GM21515 (cell line): ENCODE measurements around the gene RAB8B.
A peak's percentile ranks its signal among the peaks of the same experiment; 100 is the strongest.
"Not testable (repeated sequence)": the region's sequence is repeated elsewhere in the genome, so short reads cannot be mapped to it uniquely, and the experiment has no call there.

ENCODE experiments used
- ATAC-seq: cut with Tn5 transposase; IDR thresholded peaks from one replicate; pipeline ENCODE4 v1.9.1; 2021; ENCODE audit not compliant: unreplicated experiment

RAB8B gene

DNA sequence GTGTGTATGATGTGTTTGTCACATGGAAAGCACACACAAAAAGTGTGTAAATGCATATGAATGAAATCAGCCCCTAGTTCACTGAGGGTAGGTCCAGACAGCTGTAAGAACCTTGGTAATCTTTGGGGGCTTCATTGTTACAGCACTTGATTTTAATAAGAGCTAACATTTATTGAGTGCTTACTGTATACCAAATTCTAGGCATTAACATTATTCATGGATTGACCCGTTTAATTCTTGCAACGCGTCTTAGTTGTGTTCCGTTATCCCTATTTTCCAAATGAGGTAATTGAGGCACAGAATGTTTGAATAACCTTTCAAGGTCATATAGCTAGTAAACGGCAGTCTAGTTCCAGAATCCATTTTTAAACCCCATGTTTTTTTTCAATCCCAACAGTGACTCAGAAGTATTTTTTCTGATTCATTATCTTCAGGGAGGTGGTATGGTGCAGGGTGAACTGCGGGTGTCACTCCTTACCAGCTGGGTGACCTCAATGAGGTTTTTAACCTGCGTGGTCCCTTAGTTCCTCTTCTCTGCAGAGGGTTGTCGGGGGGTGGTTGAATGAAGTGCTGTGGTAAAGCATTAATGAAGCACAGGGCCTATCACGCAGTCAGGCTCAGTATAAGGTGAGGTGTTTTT, 14.2 kb downstream of the RAB8B start:
- ATAC-seq = no peak

DNA sequence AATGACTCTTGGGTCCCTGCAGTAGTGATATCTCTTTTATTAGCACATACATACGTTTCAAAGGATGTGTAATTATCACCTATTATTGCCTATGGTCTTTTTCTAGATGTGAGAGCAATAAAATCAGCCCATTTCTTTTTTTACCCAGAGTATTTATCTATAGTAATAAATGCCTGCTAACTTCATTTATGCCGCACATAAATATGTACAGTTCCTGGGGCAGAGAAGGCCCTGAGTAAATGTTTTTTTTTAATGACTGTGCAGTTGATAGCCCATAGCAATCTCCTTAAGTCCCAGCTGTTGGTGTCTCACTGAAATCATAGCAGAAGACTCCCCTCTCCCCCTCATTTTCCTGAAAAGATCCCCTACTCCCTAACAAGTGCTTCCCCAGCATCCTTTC, 16.7 kb downstream of the RAB8B start:
- no peak for ATAC-seq

DNA sequence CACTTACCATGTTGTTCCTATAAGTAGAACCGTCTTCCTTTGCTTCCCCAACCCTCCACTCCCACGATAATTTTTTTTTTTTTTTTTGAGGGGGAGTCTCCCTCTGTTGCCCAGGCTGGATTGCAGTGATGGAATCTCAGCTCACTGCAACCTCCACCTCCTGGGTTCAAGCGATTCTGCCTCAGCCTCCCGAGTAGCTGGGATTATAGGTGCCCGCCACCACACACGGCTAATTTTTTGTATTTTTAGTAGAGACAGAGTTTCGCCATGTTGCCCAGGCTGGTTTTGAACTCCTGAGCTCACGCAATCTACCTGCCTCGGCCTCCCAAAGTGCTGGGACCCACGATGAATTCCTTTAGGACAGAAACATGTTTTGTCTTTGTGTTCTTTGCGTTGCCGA, 19.4 kb downstream of the RAB8B start:
- not testable (repeated sequence) for ATAC-seq

DNA sequence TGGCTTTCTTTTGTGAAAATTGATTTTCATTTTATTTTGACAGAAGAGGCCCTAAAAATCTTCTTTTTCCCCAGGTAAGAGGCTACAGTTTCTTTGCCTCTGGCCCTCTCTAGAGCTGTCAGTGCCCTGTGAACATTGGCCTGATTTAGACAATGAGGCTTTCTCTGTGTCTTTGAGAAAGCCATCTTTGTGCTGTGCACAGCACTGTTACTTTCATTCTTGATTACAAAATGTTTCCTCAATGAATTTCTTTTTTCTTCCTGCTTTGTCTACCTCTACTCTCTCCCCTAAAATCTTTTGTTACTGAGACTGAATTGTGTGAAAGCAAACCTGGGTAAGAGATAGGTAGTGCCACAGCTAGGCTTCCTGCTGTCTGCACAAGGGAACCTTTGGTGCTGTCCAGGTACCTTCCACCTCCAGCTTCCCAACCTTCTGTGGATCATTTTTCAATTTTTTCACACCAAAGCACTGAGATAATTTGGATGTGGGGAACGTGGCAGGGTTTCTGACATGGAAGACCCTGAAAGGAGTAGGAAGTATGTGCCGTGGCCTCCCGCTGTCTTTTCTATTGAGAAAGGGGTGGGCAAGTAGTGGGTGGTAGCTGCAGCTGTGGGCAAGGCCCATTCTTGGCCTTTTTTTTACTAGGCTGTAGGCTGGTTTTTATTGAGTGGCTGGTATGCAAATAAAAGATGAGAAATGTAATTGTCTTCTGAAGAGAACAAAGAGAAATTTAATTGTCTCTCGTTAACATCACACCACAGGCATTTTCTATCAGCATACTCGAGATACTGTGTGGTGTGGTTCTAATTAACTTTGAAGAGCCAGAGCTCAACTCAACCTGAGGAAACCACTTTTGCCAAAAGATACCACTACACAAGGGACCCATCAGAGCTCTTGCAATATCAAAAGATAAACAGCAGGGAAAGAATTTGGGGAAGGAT, 21.0 kb downstream of the RAB8B start:
- ATAC-seq = no peak

DNA sequence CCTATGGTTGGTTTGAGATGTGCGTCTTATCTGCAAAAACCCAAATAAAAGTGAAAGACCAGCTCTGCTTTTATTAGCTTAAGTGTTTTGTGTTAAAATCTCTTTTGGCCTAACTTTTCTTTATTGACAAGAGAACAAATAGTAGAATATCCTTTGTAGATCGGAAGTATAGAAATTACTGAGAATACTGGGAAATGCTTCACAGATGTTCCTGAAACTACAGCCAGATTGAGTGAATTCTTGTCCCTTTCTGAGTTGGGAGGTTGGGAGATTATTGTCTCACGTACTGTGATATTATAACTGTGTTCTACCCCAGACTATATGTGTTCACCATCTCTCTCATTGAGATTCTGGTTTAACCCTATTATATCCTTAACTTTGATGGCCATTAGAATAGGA, 21.7 kb downstream of the RAB8B start:
- ATAC-seq = no peak

DNA sequence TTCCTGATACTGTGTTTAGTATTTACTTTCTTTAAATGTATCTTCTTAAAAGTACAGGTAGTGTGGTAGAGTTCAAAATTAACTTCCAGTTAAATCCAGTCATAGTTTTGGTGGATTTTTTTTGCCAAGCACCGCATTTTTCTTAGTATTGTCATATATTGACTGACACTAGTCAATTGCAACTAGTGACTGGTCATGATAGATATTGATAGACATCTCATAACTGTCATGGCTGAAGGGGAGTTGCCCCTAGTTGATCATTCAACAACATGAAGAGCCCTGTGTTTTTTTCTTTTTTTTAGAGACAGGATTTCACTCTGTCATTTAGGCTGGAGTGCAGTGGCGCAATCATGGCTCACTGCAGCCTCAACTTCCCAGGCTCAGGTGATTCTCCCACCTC, 22.1 kb downstream of the RAB8B start:
- no peak for ATAC-seq

DNA sequence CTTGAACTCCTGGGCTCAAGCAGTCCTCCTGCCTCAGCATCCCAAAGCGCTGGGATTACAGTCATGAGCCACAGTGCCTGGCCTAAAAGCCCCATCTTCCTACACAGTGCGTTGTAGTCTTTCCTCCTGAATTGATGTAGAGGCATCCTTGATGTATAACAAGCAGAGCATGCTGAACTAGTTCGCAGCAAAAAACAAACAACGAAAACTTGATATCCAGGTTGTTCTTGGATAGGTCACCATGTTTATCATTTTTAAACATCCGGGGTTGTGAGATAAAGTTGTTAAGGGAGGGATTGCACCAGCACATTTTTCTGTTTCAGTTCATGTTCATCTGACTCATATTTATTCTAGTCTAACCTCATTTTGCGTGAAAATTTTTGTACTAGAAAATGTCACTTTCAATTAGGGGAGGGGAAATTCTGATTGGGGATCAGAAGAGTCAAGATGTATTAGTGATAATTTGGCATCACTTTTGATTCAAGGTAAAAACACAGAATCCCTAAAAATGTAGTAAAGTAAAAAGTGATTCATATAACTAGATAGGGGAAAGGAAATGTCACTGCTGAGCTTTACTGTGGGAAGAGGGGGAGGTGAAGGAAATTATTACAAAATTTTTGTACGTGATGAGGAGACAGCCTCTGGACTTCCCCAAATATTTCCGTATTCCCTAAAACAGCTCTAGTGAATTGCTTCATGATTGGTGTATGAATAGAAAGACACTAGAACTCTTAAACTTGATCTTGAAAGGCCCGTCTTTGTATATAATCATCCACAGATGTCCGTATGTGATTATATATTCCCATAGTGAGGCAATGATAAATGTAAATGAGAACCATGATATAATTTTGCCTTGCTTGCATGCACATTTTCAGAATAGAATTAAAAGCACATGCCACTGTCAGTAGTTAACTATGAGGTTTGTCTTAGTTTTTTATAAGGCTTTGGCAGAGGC, 22.9 kb downstream of the RAB8B start:
- peak; percentile 43 for ATAC-seq

DNA sequence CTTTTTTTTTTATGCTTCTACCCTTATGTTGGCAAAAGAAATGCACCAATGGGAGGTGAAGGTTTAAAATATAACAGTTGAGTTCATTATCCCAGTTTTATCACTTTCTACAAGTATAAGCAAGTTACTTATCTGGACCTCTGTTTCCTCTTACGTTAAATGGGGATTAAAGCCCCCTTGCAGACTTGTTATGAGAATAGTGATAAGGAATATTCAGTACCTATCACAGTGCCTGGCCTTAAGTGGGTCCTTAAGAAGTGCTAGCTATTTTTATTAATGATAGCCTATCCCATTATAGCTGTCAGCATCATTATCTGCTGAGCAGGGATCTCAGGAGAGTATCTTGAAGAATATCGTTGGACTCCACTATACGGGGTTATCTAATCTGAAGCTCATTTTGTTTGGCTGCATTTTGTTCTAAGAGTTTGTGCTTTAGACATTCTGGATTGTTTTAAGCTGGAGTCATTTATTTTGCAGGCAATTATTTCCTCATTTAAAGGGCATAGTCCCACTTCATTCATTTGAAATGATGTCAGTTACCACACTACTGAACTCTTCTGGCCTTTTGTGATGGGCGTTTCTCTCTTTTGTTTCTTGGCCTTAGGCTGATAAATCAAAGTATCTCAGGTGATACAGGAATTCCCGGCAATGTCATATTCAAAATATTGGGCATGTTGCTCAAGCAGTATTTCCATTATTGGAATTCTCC, 28.8 kb downstream of the RAB8B start:
- ATAC-seq = no peak

DNA sequence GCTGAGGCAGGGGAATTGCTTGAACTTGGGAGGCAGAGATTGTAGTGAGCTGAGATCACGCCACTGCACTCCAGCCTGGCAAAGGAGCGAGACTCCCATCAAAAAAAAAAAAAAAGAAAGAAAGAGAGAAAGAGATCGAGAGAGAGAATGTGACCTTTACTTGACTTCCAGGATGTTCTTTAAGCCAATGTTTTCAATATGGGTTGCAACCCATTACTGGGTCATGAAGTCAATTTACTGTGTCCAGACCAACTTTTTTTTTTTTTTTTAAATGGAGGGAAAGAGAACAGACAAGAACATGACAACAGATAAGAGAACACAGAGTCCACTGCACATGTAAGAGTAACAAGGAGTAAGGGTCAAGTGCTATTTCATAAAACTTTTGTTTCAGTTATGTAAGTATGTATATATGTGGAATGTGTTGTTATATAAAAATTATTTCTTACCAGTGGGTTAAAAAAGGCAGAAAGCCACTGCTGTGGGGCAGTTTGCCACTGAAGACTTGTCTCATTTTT, 29.8 kb downstream of the RAB8B start:
- no peak for ATAC-seq

DNA sequence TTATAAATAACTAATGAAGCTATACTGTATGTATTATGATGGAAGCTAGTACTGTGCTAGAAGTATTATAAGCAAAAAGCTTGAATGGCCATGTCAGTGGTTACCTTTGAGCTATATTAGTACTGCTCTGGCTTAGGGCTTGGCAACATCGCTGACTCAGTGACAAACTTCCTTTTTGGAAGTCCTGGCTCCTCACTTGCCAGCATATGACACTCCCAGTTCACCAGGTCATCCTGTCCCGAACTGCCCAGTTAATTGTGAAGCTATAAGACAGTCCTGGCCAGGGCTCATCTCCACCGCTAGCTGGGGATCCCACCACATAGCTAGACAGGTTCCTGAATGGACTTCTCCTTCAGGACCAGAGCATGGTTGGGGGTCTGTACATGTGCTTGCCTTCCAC, 31.9 kb downstream of the RAB8B start:
- no peak for ATAC-seq

DNA sequence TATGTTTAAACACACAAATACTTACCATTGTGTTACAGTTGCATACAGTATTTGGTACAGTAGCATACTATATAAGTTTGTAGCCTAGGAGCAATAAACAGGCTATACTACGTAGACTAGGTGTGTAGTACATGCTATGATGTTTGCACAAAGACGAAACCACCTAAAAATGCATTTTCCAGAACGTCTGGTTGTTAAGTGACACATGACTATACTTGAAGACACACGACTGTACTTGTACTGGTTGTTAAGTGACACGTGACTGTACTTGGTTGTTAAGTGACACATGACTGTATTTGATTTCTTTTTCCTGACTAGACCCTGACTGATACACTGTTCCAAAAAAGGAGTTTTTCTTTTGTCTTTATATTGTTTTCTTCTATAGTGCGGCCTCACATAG, 34.1 kb downstream of the RAB8B start:
- ATAC-seq = no peak

DNA sequence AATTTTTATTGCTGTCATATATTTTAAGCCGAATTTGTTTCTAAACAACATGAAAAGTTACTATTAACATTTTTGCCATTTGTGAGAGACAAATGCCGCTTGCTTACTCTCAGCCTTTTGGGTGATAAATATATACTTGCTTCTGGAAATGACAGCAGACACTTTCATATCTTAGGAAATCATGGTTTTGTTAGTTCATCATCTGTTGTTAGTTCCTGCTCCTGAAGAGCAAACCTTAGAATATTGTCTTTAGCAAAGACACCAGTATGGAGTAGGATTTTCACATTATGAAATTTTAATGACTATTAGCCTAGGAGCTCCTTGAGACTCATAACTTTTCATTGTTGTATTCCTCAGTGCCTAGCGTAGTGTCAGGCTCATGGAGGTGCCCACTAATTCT, 36.0 kb downstream of the RAB8B start:
- no peak for ATAC-seq

DNA sequence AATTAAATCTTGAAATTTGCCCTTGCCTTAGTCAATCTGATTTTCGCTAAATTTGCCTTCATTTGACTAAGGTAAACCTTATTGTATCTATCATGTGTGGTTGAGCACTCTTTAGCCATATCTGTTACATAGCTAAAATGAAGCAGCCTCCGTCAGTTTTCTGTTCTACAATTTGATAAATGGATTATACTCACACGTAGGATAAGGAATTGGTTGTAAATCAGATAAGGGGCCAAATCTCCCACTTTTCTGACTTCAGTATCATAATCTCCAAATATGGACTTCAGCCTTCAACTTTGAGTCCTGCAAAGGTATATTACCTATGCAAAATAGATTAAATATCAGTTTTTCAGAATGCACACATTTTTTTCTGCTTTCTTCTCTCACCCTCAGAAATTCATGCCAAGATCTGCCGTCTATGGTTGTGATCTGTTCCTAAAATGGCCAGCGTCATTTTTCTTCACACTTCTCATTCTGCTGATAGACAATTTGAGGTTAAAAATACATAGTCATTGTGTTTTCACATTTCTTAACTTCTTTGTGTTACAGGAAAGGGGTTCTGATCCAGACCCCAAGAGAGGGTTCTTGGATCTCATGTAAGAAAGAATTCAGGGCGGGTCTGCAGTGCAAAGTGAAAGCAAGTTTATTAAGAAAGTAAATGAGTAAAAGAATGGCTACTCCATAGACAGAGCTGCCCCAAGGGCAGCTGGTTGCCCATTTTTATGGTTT, 36.9 kb downstream of the RAB8B start:
- ATAC-seq = no peak

DNA sequence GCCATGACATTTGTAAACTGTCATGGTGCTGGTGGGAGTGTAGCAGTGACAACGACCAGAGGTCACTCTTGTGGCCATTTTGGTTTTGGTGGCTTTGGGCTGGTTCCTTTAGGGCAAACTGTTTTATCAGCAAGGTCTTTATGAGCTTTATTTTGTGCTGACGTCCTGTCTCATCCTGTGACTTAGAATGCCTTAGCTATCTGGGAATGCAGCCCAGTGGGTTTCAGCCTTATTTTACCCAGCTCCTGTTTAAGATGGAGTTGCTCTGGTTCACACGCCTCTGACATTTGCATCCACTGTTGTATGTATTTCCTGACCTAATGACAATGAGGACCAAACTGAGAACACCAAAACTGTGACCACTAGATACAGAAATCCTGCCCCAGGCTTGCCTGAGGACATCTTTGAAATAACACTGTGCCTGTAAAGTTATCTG, 37.6 kb downstream of the RAB8B start:
- ATAC-seq = no peak

DNA sequence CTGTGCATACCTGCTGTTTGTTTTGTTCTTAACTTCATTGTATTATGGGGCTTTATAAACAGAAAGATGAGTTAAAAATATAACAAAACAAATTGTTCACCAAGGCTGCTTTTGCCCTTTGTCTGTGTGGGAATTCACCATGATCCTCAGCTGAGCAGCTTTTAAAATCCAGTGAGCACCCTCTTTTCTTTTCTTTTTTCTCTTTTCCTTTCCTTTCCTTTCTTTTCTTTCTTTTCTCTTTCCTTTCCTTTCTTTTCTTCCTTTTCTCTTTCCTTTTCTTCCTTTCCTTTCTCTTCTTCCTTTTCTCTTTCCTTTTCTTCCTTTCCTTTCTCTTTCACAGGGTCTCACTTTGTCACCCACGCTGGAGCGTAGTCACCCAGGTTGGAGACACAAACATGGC, 38.3 kb downstream of the RAB8B start:
- ATAC-seq = no peak

DNA sequence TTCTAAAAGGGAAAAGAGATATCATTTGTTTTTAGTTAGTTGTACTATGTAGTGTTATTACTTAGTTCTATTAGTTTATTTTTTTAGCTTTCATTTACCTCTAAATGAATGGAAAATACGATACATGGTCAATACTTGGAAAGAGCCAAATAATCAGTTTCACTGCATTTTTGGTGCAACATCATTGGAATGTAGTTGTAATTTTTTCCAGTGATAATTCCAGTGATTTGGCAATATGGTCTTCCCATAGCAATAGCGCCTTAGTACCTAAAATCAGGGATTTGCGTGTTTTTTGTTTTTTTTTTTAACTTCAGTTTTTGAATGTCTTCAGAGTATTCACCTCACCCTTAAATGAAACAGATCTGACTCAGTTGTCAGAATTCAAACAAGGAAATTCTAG, 41.8 kb downstream of the RAB8B start:
- ATAC-seq = no peak

DNA sequence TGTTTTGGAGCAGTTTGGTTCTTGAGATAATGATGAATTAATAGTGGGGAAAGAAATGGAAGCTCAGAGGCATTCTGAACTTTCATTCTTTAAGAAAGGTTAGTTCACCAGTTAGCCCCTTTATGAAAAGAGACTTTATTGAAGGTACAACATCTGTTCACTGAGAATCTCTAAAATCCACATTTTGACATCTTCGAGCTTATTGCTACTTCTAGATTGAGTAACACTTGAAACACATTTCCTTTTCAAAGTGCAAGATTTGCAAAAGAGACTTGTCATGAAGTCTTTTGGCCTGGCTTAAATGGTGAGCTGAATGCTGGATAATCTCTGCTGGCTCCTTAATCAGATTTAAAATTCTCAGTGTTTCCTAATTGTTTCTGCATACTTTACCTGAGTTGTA, 42.3 kb downstream of the RAB8B start:
- ATAC-seq = no peak

DNA sequence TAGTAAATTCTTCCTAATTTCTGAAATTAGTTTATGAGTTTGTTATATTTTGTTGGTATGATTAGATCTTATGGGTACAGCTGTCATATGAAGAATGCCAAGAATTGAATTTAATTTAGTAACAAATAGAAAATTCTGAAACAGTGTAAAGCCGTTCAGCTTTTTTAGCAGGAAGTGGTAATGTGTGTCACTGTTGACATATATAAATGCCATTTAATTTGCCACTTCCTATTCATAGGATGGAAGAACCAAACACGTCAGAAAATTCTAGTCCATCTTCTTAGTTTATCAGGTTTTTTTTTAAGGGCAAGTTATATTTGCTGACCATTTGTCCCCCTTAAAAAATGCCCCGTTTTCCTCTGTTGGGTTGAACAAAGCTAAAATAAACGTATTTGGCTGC, 43.0 kb downstream of the RAB8B start:
- ATAC-seq = no peak

DNA sequence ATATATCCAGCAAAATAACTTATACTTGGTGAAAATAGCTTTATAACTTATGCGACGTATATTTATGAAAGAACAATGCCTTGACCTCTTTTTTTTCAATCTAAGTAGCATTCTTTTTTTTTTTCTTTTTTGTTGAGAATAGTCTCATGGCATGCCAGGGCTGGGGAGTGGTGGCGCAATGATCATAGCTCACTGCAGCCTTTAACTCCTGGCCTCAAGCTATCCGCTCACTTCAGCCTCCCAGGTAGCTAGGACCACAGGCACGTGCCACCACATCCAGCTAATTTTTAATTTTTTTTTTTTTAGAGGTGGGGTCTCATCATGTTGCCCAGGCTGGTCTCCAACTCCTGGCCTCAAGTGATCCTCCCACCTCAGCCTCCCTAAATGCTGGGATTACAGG, 43.5 kb downstream of the RAB8B start:
- no peak for ATAC-seq
